ENCODE data around the gene MAPKAPK3.

Gene MAPKAPK3

GRCh38 chr3:50570508-50571279, 46.3 kb upstream of the MAPKAPK3 start:
- peak overlapping the region; percentile 74 for H3K4me2 ChIP-seq (ENCODE audit: low read length)
- H3K27me3 ChIP-seq (ENCODE audit: control insufficient read depth, low read length) = peaks cover 17% of the 10 kb centered on the region
- no peaks in the 10 kb centered on the region for H3F3A ChIP-seq (ENCODE audit: control insufficient read depth, insufficient read depth)
- H3K36me3 ChIP-seq (ENCODE audit: control insufficient read depth, low read length) = peaks cover 10% of the 10 kb centered on the region
- H4K20me1 ChIP-seq (ENCODE audit: control insufficient read depth, insufficient read depth, low read depth, low read length) = no peaks in the 10 kb centered on the region
- peaks cover 10% of the 10 kb centered on the region for H3K79me2 ChIP-seq (ENCODE audit: control insufficient read depth, low read length)
- TF ChIP-seq, protein P1, sequence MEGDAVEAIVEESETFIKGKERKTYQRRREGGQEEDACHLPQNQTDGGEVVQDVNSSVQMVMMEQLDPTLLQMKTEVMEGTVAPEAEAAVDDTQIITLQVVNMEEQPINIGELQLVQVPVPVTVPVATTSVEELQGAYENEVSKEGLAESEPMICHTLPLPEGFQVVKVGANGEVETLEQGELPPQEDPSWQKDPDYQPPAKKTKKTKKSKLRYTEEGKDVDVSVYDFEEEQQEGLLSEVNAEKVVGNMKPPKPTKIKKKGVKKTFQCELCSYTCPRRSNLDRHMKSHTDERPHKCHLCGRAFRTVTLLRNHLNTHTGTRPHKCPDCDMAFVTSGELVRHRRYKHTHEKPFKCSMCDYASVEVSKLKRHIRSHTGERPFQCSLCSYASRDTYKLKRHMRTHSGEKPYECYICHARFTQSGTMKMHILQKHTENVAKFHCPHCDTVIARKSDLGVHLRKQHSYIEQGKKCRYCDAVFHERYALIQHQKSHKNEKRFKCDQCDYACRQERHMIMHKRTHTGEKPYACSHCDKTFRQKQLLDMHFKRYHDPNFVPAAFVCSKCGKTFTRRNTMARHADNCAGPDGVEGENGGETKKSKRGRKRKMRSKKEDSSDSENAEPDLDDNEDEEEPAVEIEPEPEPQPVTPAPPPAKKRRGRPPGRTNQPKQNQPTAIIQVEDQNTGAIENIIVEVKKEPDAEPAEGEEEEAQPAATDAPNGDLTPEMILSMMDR (IDR thresholded peaks at IDR 0.05; ENCODE audit: low read depth, low read length, poor library complexity, severe bottlenecking) = no peak
- no peak for TF ChIP-seq EZH2phosphoT487 (IDR thresholded peaks at IDR 0.05; ENCODE audit: borderline replicate concordance, low read length)
- no peaks in the 10 kb centered on the region for H3K9me2 ChIP-seq (replicated peaks; ENCODE audit: control insufficient read depth, low read length)
- peak overlapping the region; percentile 85 for H3K4me3 ChIP-seq (ENCODE audit: low read length)
- peaks cover 27% of the 10 kb centered on the region for H3K4me1 ChIP-seq (ENCODE audit: control insufficient read depth, low read length)
- no peaks in the 10 kb centered on the region for H3K9me3 ChIP-seq (ENCODE audit: control insufficient read depth, insufficient read depth, low read length)
- H3K27ac ChIP-seq (ENCODE audit: low read depth, low read length) = no peak overlapping the region

- peaks cover 10% of the 10 kb centered on the region for H3K27me3 ChIP-seq (ENCODE audit: control insufficient read depth, low read length)
- no peak overlapping the region for H3K4me3 ChIP-seq (ENCODE audit: low read length)
- no peak overlapping the region for H3K27ac ChIP-seq (ENCODE audit: low read depth, low read length)
- H3K9me2 ChIP-seq (replicated peaks; ENCODE audit: control insufficient read depth, low read length) = no peaks in the 10 kb centered on the region
- H3K9me3 ChIP-seq (ENCODE audit: control insufficient read depth, insufficient read depth, low read length) = no peaks in the 10 kb centered on the region
- no peaks in the 10 kb centered on the region for H3F3A ChIP-seq (ENCODE audit: control insufficient read depth, insufficient read depth)
- no peaks in the 10 kb centered on the region for H4K20me1 ChIP-seq (ENCODE audit: control insufficient read depth, insufficient read depth, low read depth, low read length)
- no peak for TF ChIP-seq EZH2phosphoT487 (IDR thresholded peaks at IDR 0.05; ENCODE audit: borderline replicate concordance, low read length)
- TF ChIP-seq, protein P1 (IDR thresholded peaks at IDR 0.05; ENCODE audit: low read depth, low read length, poor library complexity, severe bottlenecking) = no peak
- H3K4me1 ChIP-seq (ENCODE audit: control insufficient read depth, low read length) = peaks cover 27% of the 10 kb centered on the region
- H3K4me2 ChIP-seq (ENCODE audit: low read length) = no peak overlapping the region
- H3K36me3 ChIP-seq (ENCODE audit: control insufficient read depth, low read length) = peaks cover 10% of the 10 kb centered on the region
- H3K79me2 ChIP-seq (ENCODE audit: control insufficient read depth, low read length) = peaks cover 10% of the 10 kb centered on the region
Measured at GRCh38 chr3:50571486-50571885, 45.5 kb upstream of the MAPKAPK3 start.

GRCh38 chr3:50572158-50572557, 44.8 kb upstream of the MAPKAPK3 start:
- Histone ChIP-seq H3K4me3 (ENCODE audit: low read length) (no peak overlapping the region), H3K27ac (ENCODE audit: low read depth, low read length) (no peak overlapping the region), H3K79me2 (ENCODE audit: control insufficient read depth, low read length) (peaks cover 10% of the 10 kb centered on the region), H3F3A (ENCODE audit: control insufficient read depth, insufficient read depth) (no peaks in the 10 kb centered on the region), H3K4me1 (ENCODE audit: control insufficient read depth, low read length) (peaks cover 25% of the 10 kb centered on the region), H3K27me3 (ENCODE audit: control insufficient read depth, low read length) (peaks cover 3% of the 10 kb centered on the region), H3K9me2 (replicated peaks; ENCODE audit: control insufficient read depth, low read length) (no peaks in the 10 kb centered on the region), H4K20me1 (ENCODE audit: control insufficient read depth, insufficient read depth, low read depth, low read length) (no peaks in the 10 kb centered on the region), H3K9me3 (ENCODE audit: control insufficient read depth, insufficient read depth, low read length) (no peaks in the 10 kb centered on the region), H3K4me2 (ENCODE audit: low read length) (no peak overlapping the region), H3K36me3 (ENCODE audit: control insufficient read depth, low read length) (peaks cover 10% of the 10 kb centered on the region)
- TF ChIP-seq, protein P1 (IDR thresholded peaks at IDR 0.05; ENCODE audit: low read depth, low read length, poor library complexity, severe bottlenecking) = peak; percentile 78
- no peak for TF ChIP-seq EZH2phosphoT487 (IDR thresholded peaks at IDR 0.05; ENCODE audit: borderline replicate concordance, low read length)

Measured in DOHH2 (cell line).